OCI-LY3 (cell line): ENCODE results near the gene VRK1.

ENCODE experiments used
- EZH2phosphoT487 ChIP-seq: fragments of 200-600 bp; shearing (Covaris generic); IDR thresholded peaks from 2 replicates; pipeline ENCODE4 v1.6.1; 2018; ENCODE audit warnings: antibody characterized with exemption, mixed run types, low read depth
- TF ChIP-seq, protein P1 (sequence below): fragments of 200-600, 300-600 bp; sonication (generic); IDR thresholded peaks from 2 replicates; pipeline ENCODE4 v1.5.1; 2014; ENCODE audit warnings: antibody characterized with exemption, low read length, low read depth

- TF ChIP-seq EZH2phosphoT487: no peak
- TF ChIP-seq, protein P1, sequence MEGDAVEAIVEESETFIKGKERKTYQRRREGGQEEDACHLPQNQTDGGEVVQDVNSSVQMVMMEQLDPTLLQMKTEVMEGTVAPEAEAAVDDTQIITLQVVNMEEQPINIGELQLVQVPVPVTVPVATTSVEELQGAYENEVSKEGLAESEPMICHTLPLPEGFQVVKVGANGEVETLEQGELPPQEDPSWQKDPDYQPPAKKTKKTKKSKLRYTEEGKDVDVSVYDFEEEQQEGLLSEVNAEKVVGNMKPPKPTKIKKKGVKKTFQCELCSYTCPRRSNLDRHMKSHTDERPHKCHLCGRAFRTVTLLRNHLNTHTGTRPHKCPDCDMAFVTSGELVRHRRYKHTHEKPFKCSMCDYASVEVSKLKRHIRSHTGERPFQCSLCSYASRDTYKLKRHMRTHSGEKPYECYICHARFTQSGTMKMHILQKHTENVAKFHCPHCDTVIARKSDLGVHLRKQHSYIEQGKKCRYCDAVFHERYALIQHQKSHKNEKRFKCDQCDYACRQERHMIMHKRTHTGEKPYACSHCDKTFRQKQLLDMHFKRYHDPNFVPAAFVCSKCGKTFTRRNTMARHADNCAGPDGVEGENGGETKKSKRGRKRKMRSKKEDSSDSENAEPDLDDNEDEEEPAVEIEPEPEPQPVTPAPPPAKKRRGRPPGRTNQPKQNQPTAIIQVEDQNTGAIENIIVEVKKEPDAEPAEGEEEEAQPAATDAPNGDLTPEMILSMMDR: no peak
Measured at GRCh38 chr14:96915478-96915877, 118.3 kb downstream of the VRK1 start.
